Panc1 (cell line): ENCODE results near the gene ZFR2.

ENCODE experiments used
- CTCF ChIP-seq: fragments of 450-650 bp; IDR thresholded peaks from 2 replicates; pipeline ENCODE4 v1.5.1; 2017; ENCODE audit warnings: mild to moderate bottlenecking
- POLR2AphosphoS5 ChIP-seq: IDR thresholded peaks from 2 replicates; pipeline ENCODE4 v1.6.1; 2012; ENCODE audit warnings: mild to moderate bottlenecking, low read depth, low read length, moderate library complexity
- REST ChIP-seq, 2 experiments: IDR thresholded peaks; 2 replicates each; pipeline ENCODE4 v1.6.1; 2011 to 2012; ENCODE audit warnings: low read depth in 2 of 2, control low read depth in 1 of 2, low read length in 1 of 2, mild to moderate bottlenecking in 1 of 2, moderate library complexity in 1 of 2; ENCODE audit not compliant: insufficient read depth in 1 of 2
- TCF7L2 ChIP-seq: IDR thresholded peaks from 2 replicates; pipeline ENCODE4 v1.6.1; 2011; ENCODE audit warnings: mild to moderate bottlenecking, low read depth, low read length, inconsistent platforms

GRCh38 chr19:3868770-3869456 is at the start of gene ZFR2:
- TF ChIP-seq CTCF (no peak), REST (IDR thresholded peaks at IDR 0.05; ENCODE audit: insufficient read depth in 1 of 2, low read depth in 2 of 2, low read length in 1 of 2) (no peak), POLR2AphosphoS5 (no peak), TCF7L2 (no peak)
